ENCODE results near the gene SV2B. TPM values are rescaled to one million over a fixed set of nuclear protein-coding genes. Genes with fewer than 3 reads are reported as not detected.

The SV2B gene
- polyA plus RNA-seq, 2 of the 4 experiments (the other 2 are of a cell fraction), result 0.05 TPM; not detected in 1

- TF ChIP-seq CBX8 (IDR thresholded peaks at IDR 0.05), result no peak
- no peak for TF ChIP-seq JUNB (IDR thresholded peaks at IDR 0.05)
- TF ChIP-seq SREBF2 (IDR thresholded peaks at IDR 0.05), result no peak
- no peak for TF ChIP-seq NFE2L2 (conservative IDR thresholded peaks at IDR 0.05; ENCODE audit: low read length)
- no peak for TF ChIP-seq FOSB (CRISPR knock-in tag; IDR thresholded peaks at IDR 0.05)
- no peak for TF ChIP-seq HOXB13 (CRISPR knock-in tag; IDR thresholded peaks at IDR 0.05; ENCODE audit: low read depth)
- no peak for TF ChIP-seq REST (IDR thresholded peaks at IDR 0.05)
- no peak for TF ChIP-seq MAZ (IDR thresholded peaks at IDR 0.05; ENCODE audit: borderline replicate concordance, low read depth, low read length)
- no peak for TF ChIP-seq HOXB5 (CRISPR knock-in tag; IDR thresholded peaks at IDR 0.05)
- TF ChIP-seq, protein P1, sequence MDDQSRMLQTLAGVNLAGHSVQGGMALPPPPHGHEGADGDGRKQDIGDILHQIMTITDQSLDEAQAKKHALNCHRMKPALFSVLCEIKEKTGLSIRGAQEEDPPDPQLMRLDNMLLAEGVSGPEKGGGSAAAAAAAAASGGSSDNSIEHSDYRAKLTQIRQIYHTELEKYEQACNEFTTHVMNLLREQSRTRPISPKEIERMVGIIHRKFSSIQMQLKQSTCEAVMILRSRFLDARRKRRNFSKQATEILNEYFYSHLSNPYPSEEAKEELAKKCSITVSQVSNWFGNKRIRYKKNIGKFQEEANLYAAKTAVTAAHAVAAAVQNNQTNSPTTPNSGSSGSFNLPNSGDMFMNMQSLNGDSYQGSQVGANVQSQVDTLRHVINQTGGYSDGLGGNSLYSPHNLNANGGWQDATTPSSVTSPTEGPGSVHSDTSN (IDR thresholded peaks at IDR 0.05), result no peak
- TF ChIP-seq, protein P2, sequence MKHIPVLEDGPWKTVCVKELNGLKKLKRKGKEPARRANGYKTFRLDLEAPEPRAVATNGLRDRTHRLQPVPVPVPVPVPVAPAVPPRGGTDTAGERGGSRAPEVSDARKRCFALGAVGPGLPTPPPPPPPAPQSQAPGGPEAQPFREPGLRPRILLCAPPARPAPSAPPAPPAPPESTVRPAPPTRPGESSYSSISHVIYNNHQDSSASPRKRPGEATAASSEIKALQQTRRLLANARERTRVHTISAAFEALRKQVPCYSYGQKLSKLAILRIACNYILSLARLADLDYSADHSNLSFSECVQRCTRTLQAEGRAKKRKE (CRISPR knock-in tag; IDR thresholded peaks at IDR 0.05; ENCODE audit: low read depth), result no peak
- TF ChIP-seq, protein P3, sequence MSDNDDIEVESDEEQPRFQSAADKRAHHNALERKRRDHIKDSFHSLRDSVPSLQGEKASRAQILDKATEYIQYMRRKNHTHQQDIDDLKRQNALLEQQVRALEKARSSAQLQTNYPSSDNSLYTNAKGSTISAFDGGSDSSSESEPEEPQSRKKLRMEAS (IDR thresholded peaks at IDR 0.05), result no peak
- TF ChIP-seq CEBPB (IDR thresholded peaks at IDR 0.05), result no peak
- POLR2A ChIA-PET, result interaction anchor here (0.6 kb wide), 1 partner anchor 30 kb away, joined by 3 read pairs; no protein-coding TSS in a partner anchor
- CTCF ChIA-PET, result interaction anchor here (1.1 to 2.4 kb wide), 4 partner anchors 10 to 253 kb away, joined by 3 to 24 read pairs (median 4); no protein-coding TSS in a partner anchor
These were observed 182.4 kb downstream of the SV2B start for GRCh38 chr15:91282486-91282885.

DNA sequence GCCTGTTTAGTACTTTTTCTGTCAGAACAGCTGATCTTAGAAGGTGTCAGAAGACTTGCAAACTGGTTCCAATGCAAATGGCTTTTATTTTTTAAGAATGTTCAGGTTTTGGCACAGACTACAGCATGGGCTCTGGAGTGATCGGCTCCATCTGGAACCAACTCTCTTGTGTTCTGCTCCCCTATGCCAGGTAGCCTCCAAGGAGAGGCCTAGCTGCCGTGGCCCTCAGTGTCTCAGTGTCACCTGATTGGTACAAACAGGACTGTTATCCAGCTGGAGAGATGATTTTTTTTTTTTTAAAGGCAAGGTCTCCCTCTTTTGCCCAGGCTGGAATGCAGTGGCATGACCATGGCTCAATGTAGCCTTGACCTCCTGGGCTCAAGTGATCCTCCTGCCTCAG lies 183.1 kb downstream of the SV2B start:
- WGBS (ENCODE audit: missing lambda C conversion rate), result 45% methylated on average over 2 of the region's 2 CpGs
- Histone ChIP-seq H3K9me3 (no peaks in the 10 kb centered on the region), H3K4me3 (no peak overlapping the region), H3K4me1 (no peaks in the 10 kb centered on the region), H3K4me2 (no peak overlapping the region), H3K27ac (no peak overlapping the region)
- no peak for ATAC-seq
- CTCF ChIA-PET, result interaction anchor here (1.1 to 3.3 kb wide), 7 partner anchors 10 to 795 kb away, joined by 3 to 24 read pairs (median 5); no protein-coding TSS in a partner anchor
- POLR2A ChIA-PET, result no interaction called here
- DNase-seq (ENCODE audit: low read depth in 1 of 2, low spot score in 1 of 2), result no peak
- no peak for FAIRE-seq
- TF ChIP-seq EHMT2 (IDR thresholded peaks at IDR 0.05; ENCODE audit: low read depth), result no peak
- TF ChIP-seq NFE2L2 (conservative IDR thresholded peaks at IDR 0.05; ENCODE audit: low read length), result no peak
- no peak for TF ChIP-seq RNF2 (IDR thresholded peaks at IDR 0.05; ENCODE audit: borderline replicate concordance, low read depth)
- TF ChIP-seq ZNF302 (CRISPR knock-in tag; IDR thresholded peaks at IDR 0.05), result no peak
- no peak for TF ChIP-seq MAFK (IDR thresholded peaks at IDR 0.05; ENCODE audit: partially characterized antibody)
- TF ChIP-seq KDM1A (IDR thresholded peaks at IDR 0.05; ENCODE audit: low read depth), result no peak

More at GRCh38 chr15:91282486-91282885, 182.4 kb downstream of the SV2B start:
- no peak overlapping the region for H3K4me3 ChIP-seq
- H3K9me3 ChIP-seq, result peaks cover 2% of the 10 kb centered on the region; the same call in 1 of the 3 replicates
- ATAC-seq (no peak), DNase-seq (ENCODE audit: low read depth in 1 of 2, low spot score in 1 of 2) (no peak), FAIRE-seq (no peak)
- WGBS (ENCODE audit: missing lambda C conversion rate), result 3% methylated on average over 1 of the region's 1 CpG
- no peak overlapping the region for H3K4me2 ChIP-seq
- H3K27ac ChIP-seq, result no peak overlapping the region
- no peaks in the 10 kb centered on the region for H3K4me1 ChIP-seq
